ENCODE results near the gene GPLD1. TPM values are rescaled to one million over a fixed set of nuclear protein-coding genes. Genes with fewer than 3 reads are reported as not detected.

The GPLD1 gene, protein sequence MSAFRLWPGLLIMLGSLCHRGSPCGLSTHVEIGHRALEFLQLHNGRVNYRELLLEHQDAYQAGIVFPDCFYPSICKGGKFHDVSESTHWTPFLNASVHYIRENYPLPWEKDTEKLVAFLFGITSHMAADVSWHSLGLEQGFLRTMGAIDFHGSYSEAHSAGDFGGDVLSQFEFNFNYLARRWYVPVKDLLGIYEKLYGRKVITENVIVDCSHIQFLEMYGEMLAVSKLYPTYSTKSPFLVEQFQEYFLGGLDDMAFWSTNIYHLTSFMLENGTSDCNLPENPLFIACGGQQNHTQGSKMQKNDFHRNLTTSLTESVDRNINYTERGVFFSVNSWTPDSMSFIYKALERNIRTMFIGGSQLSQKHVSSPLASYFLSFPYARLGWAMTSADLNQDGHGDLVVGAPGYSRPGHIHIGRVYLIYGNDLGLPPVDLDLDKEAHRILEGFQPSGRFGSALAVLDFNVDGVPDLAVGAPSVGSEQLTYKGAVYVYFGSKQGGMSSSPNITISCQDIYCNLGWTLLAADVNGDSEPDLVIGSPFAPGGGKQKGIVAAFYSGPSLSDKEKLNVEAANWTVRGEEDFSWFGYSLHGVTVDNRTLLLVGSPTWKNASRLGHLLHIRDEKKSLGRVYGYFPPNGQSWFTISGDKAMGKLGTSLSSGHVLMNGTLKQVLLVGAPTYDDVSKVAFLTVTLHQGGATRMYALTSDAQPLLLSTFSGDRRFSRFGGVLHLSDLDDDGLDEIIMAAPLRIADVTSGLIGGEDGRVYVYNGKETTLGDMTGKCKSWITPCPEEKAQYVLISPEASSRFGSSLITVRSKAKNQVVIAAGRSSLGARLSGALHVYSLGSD
- polyA plus RNA-seq (2012; ENCODE audit: missing spikeins), result 0.98 TPM

DNA sequence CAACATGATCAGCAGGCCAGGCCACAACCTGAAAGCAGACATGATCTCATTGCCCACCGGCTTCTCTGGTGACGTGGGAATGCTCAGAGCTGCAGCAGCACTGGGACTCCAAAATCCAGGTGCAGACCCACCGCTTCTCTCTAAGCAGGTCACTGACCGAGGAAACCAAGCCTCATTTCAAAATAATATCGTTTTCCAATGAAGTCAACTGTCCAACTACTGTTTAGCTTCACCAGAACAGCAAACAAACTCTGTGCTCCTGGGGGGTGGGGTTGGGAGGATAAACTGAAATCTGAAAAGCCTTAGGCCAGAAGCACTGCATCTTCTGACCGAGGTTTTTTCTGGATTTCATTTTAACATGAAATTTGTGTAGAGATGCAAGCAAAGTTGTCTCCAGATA lies at the start of gene GPLD1:
Gene GPLD1 (minus strand): TSS at position 109 of the 400 bp plus-strand sequence. CDS start 67 bp downstream, at position 42.
- DNase-seq (ENCODE audit: insufficient read length), result no peak
- TF ChIP-seq POLR2A (IDR thresholded peaks at IDR 0.05; ENCODE audit: low read depth, low read length) (no peak), POLR2AphosphoS5 (IDR thresholded peaks at IDR 0.05; ENCODE audit: low read depth, low read length) (no peak), TAF1 (IDR thresholded peaks at IDR 0.05; ENCODE audit: borderline replicate concordance, low read depth, low read length) (no peak)
- FAIRE-seq, result no peak

- FAIRE-seq (no peak), DNase-seq (ENCODE audit: insufficient read length) (no peak)
- TF ChIP-seq TAF1 (IDR thresholded peaks at IDR 0.05; ENCODE audit: borderline replicate concordance, low read depth, low read length) (no peak), POLR2AphosphoS5 (IDR thresholded peaks at IDR 0.05; ENCODE audit: low read depth, low read length) (no peak), POLR2A (IDR thresholded peaks at IDR 0.05; ENCODE audit: low read depth, low read length) (no peak)
Measured at GRCh38 chr6:24537771-24538385, 48.5 kb upstream of the GPLD1 start.

- no peak for DNase-seq (ENCODE audit: insufficient read length)
- FAIRE-seq, result no peak
- TF ChIP-seq TAF1 (IDR thresholded peaks at IDR 0.05; ENCODE audit: borderline replicate concordance, low read depth, low read length), result no peak
- TF ChIP-seq POLR2AphosphoS5 (IDR thresholded peaks at IDR 0.05; ENCODE audit: low read depth, low read length), result no peak
- TF ChIP-seq POLR2A (IDR thresholded peaks at IDR 0.05; ENCODE audit: low read depth, low read length), result no peak
Measured at GRCh38 chr6:24537082-24537699, 47.8 kb upstream of the GPLD1 start.

- TF ChIP-seq POLR2AphosphoS5 (IDR thresholded peaks at IDR 0.05; ENCODE audit: low read depth, low read length) (no peak), POLR2A (IDR thresholded peaks at IDR 0.05; ENCODE audit: low read depth, low read length) (no peak), TAF1 (IDR thresholded peaks at IDR 0.05; ENCODE audit: borderline replicate concordance, low read depth, low read length) (no peak)
- no peak for DNase-seq (ENCODE audit: insufficient read length)
- FAIRE-seq, result no peak
Measured at GRCh38 chr6:24536466-24536865, 47.1 kb upstream of the GPLD1 start.

DNA sequence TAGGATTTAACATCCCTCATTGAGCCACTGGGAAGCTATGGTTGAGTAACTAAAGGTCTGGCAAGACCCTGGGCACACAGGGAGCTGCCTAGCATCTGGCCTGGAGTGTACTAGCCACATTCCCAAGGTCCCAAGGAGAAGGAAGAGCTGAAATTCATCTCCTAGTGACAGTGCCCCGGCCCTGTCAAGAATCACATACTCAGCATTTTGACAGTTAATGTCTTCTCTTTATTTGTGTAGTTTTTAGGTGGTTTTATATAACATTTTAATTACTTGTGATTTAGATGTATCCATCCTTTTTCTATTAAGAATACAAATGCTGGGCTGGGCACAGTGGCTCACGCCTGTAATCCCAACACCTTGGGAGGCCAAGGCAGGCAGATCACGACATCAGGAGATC lies 45.8 kb upstream of the GPLD1 start:
- TF ChIP-seq POLR2AphosphoS5 (IDR thresholded peaks at IDR 0.05; ENCODE audit: low read depth, low read length), result no peak
- TF ChIP-seq POLR2A (IDR thresholded peaks at IDR 0.05; ENCODE audit: low read depth, low read length), result no peak
- no peak for TF ChIP-seq TAF1 (IDR thresholded peaks at IDR 0.05; ENCODE audit: borderline replicate concordance, low read depth, low read length)
- no peak for FAIRE-seq

GRCh38 chr6:24534329-24534728 lies 45.0 kb upstream of the GPLD1 start:
- no peak for FAIRE-seq
- no peak for DNase-seq (ENCODE audit: insufficient read length)
- TF ChIP-seq TAF1 (IDR thresholded peaks at IDR 0.05; ENCODE audit: borderline replicate concordance, low read depth, low read length) (no peak), POLR2A (IDR thresholded peaks at IDR 0.05; ENCODE audit: low read depth, low read length) (no peak), POLR2AphosphoS5 (IDR thresholded peaks at IDR 0.05; ENCODE audit: low read depth, low read length) (no peak)

More for the DNA sequence above, 45.8 kb upstream of the GPLD1 start:
- DNase-seq (ENCODE audit: insufficient read length), result no peak

- FAIRE-seq (no peak), DNase-seq (ENCODE audit: insufficient read length) (no peak)
- TF ChIP-seq POLR2A (IDR thresholded peaks at IDR 0.05; ENCODE audit: low read depth, low read length) (no peak), POLR2AphosphoS5 (IDR thresholded peaks at IDR 0.05; ENCODE audit: low read depth, low read length) (no peak), TAF1 (IDR thresholded peaks at IDR 0.05; ENCODE audit: borderline replicate concordance, low read depth, low read length) (no peak)
Measured at GRCh38 chr6:24529985-24530384, 40.6 kb upstream of the GPLD1 start.

- DNase-seq (ENCODE audit: insufficient read length), result no peak
- FAIRE-seq, result peak; percentile 87
- TF ChIP-seq POLR2A (IDR thresholded peaks at IDR 0.05; ENCODE audit: low read depth, low read length) (no peak), POLR2AphosphoS5 (IDR thresholded peaks at IDR 0.05; ENCODE audit: low read depth, low read length) (no peak), TAF1 (IDR thresholded peaks at IDR 0.05; ENCODE audit: borderline replicate concordance, low read depth, low read length) (no peak)
Measured at GRCh38 chr6:24524805-24525204, 35.4 kb upstream of the GPLD1 start.

GRCh38 chr6:24524329-24524728 lies 35.0 kb upstream of the GPLD1 start:
- no peak for TF ChIP-seq TAF1 (IDR thresholded peaks at IDR 0.05; ENCODE audit: borderline replicate concordance, low read depth, low read length)
- DNase-seq (ENCODE audit: insufficient read length), result no peak
- no peak for FAIRE-seq

GRCh38 chr6:24522228-24523176 lies 33.1 kb upstream of the GPLD1 start:
- peak; percentile 83 for FAIRE-seq
- DNase-seq (ENCODE audit: insufficient read length), result no peak
- TF ChIP-seq POLR2A (IDR thresholded peaks at IDR 0.05; ENCODE audit: low read depth, low read length), result no peak
- TF ChIP-seq TAF1 (IDR thresholded peaks at IDR 0.05; ENCODE audit: borderline replicate concordance, low read depth, low read length), result no peak
- TF ChIP-seq POLR2AphosphoS5 (IDR thresholded peaks at IDR 0.05; ENCODE audit: low read depth, low read length), result no peak
